ENCODE data around the gene LSR.

Gene LSR, protein sequence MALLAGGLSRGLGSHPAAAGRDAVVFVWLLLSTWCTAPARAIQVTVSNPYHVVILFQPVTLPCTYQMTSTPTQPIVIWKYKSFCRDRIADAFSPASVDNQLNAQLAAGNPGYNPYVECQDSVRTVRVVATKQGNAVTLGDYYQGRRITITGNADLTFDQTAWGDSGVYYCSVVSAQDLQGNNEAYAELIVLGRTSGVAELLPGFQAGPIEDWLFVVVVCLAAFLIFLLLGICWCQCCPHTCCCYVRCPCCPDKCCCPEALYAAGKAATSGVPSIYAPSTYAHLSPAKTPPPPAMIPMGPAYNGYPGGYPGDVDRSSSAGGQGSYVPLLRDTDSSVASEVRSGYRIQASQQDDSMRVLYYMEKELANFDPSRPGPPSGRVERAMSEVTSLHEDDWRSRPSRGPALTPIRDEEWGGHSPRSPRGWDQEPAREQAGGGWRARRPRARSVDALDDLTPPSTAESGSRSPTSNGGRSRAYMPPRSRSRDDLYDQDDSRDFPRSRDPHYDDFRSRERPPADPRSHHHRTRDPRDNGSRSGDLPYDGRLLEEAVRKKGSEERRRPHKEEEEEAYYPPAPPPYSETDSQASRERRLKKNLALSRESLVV

DNA sequence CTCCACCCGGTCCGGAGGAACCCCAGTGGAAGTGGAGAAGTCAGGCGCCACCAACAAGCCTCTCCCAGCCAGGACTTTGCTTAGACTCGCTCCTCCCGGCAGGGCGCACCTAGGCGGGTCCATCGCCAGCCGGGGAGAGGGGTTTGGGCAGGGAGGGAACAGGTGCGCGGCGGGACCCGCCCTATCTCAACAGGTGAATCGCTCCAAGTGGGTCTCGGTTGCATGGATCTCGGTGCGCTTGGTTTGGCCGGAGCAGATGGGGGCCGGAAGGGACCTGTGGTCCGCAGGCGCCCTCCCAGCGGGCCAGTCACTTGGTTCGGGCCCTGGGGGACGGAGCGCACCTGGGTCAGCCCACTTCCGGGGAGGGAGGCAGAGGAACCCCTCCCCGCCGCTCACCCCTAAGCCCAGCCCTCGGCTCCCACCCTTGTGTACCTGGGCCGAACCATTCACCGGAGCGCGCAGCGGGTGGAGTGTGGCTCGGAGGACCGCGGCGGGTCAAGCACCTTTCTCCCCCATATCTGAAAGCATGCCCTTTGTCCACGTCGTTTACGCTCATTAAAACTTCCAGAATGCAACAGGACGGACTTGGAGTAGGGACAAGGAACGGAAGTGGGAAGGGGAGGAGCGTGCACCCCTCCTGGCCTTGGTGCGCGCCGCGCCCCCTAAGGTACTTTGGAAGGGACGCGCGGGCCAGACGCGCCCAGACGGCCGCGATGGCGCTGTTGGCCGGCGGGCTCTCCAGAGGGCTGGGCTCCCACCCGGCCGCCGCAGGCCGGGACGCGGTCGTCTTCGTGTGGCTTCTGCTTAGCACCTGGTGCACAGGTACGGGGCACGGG lies at the start of gene LSR:
LSR (plus strand) TSS at position 693 of the 836 bp plus-strand sequence; CDS start at position 714, 21 bp downstream.
- DNase-seq: peak; percentile 88

DNA sequence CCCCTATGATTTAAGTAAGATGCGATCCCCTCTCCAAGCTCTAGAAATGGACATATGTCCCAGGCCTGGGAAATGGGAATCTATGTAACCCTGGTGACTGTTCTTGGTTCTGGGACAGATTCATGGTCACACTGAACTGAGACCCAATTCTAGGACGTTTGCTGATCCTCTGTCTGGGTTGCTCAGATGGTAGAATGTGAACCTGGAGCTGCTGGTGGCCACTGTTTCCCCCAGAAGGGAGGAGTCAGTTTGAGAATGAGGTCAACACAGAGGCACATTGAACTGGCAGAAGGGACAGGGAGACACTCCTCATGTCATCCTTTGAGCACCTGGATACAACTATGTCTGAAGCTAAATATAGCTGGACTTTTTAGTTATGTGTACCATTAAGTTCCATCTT lies 49.3 kb upstream of the LSR start:
- DNase-seq: no peak

DNA sequence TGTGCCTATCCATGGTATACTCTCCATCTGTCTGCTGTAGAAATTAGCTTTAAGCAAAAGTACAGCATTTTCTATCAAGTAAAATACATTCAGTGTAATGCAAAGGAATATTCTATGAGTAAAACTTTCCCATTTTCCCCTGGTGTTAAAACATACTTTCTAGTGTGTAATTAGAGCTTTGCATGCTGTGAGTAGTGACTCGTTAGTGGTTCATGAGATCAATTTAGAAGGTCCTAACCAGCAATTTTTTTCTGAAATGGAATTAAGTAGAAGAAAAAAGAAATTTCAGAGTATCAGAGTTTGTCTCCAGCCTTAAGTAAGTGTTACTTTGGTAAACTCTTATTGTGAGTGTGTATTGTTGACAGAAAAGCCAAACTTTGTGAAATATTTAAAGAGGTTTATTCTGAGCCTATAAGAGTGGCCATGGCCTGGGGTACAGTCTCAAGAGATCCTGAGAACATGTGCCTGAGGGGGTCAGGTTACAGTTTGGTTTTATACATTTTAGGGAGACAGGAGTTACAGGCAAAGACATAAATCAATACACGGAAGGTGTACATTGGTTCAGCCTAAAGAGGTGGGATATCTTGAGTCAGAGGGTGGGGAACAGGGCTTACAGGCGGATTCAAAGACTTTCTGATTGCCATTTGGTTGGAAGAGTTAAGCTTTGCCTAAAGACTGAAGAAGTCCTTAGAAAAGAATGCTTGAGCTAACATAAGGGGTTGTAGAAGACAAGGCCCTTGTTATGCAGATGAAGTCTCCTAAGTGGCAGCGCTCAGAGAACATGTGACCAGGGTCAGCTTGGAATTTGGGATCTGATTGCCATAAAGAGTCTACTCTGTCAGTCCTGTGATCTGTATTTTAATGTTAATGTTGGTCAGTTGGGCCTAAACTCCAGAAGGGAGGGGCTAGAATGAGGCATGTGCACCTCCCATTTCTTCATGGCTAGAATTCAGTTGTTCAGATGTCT lies 45.8 kb upstream of the LSR start:
- DNase-seq: no peak

DNA sequence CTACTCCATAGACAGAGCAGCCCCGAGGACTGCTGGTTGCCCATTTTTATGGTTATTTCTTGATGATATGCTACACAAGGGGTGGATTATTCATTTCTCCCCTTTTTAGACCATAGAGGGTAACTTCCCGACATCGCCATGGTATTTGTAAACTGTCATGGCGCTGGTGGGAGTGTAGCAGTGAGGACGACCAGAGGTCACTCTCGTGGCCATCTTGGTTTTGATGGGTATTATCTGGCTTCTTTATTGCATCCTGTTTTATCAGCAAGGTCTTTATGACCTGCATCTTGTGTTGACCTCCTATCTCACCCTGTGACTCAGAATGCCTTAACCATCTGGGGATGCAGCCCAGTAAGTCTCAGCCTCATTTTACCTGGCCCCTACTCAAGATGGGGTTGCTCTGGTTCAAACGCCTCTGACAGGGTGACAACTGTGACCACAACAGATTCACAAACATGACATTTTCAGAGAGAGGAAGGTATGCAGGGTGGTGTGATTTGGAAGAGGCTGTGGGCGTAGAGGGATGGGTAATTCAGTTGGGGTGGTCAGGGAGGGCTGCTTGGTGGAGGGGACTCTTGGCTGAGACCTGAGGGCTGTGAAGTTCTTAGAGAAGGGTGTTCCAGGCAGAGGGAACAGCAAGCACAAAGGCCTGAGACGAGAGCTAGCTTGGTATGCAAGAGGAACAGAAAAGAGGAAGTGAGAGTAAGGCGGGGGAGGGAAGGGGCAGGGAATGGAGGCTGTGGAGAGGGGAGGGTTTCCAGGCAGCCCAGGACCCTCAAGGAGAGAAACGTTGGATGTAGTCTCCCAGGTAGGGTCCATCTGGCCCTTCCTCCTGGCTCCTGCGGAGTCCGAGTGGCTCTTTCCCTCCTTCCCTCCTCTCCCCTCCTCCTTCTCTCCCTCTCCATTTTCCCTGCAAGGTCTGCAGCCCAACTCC lies 43.7 kb upstream of the LSR start:
- no peak for DNase-seq

DNA sequence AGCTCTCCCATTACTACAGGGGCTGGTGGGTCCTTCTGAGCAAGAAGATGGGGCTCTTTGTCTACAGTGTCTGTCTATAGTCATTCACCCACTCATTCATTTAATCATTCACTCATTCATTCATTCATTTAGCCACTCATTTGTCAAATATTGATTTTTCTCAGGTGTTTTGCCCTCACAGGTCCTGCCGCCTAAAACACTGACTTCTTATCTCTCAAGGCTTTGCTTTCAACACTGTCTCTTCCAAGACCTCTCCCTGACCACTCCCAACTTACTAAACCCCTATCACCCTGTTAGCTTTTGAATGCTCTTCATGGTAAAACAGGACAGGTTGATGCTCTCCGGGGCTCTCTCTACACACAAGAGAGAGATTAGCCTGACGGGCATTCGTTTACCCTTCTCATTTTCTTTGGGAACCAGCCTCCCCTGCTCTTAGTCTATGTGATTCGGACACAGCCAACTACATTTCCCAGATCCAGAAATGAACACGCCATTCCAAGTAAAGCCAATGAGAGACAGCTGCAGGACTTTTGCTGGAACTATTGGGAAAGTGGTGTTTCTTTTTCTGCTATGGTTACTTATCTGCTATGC lies 43.0 kb upstream of the LSR start:
- DNase-seq: no peak

DNA sequence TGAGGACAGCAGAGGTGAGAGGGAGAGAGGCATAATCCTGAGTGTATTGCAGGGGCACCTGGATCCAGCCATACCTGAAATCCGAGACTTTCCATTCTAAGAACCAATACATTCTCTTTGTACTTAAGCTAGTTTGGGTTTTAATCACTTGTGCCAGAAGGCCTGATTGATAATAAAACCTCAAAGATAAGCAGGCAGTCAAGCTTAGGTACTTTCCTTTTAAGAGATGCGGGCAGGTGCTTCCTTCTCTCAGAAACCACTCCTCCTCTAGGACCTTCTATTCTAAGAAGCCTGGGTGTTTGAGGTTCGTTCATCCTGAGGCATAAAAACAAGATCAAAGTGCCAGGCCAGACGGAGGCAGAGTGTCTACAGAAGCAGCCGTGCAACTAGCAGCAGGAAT lies 42.4 kb upstream of the LSR start:
- DNase-seq: no peak

DNA sequence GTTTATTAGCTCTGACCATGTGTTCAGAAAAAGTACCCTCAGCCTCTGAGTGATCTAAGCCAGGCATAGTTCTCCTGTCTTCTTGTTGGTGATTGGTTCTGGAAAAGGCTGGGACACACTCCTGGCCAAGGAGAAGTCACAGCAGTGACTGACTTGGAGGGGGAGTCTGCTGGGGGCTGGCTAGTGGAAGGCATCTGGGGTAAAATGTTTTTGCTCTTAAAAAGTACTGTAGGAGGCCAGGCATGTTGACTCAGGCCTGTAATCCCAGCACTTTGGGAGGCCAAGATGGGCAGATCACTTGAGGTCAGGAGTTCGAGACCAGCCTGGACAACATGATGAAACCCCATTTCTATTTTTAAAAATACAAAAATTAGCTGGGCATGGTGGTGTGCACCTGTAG lies 41.9 kb upstream of the LSR start:
- no peak for DNase-seq

DNA sequence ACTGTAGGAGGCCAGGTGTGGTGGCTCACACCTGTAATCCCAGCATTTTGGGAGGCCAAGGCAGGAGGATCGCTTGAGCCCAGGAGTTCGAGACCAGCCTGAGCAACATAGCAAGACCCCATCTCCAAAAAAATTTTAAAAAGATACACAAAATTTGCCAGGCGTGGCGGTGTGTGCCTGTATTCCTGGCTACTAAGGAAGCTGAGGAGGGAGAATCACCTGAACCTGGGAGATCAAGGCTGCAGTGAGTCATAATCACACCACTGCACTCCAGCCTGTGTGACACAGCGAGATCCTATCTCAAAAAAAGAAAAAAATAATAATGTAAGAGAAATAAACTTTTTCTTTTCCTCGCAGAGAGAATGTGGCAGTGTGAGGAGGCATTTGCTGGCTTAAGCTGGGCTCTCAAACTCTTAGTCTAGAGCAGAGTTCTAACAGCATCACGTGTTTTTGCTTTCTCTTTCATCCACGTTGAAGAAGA lies 41.4 kb upstream of the LSR start:
- peak; percentile 59 for DNase-seq

DNA sequence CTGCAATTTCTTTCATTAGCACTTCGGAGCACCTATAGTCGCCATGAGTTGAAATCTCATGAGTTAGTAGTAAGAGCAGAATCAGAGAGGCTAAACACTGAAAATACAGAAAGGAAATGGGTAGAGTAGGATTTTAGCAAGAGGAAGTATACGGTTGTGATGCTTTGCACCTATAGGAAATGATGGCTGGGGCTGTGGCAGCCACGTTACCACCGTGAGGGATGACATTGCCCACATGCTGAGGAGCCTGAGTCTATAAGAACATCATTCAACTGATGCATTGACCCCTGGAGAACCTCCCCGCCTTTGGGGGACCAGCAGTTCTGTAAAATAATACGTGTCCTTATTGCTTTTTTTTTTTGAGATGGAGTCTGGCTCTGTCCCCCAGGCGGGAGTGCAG lies 40.7 kb upstream of the LSR start:
- DNase-seq: peak; percentile 57

DNA sequence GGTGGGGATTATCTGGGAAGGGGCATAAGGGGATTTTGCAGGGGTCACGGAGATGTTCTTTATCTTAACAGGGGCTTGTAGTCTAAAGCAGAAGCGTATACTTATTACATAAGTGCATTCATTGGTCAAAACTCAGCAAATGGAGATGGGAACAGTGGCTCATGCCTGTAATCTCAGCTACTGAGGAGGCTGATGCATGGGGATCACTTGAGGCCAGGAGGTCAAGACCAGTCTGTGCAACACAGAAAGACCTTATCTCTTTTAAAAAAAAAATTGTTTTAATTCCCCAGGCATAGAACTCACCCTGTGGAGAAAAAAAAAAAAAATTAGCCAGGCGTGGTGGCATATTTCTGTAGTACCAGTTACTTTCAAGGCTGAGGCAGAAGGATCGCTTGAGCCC lies 39.2 kb upstream of the LSR start:
- no peak for DNase-seq

DNA sequence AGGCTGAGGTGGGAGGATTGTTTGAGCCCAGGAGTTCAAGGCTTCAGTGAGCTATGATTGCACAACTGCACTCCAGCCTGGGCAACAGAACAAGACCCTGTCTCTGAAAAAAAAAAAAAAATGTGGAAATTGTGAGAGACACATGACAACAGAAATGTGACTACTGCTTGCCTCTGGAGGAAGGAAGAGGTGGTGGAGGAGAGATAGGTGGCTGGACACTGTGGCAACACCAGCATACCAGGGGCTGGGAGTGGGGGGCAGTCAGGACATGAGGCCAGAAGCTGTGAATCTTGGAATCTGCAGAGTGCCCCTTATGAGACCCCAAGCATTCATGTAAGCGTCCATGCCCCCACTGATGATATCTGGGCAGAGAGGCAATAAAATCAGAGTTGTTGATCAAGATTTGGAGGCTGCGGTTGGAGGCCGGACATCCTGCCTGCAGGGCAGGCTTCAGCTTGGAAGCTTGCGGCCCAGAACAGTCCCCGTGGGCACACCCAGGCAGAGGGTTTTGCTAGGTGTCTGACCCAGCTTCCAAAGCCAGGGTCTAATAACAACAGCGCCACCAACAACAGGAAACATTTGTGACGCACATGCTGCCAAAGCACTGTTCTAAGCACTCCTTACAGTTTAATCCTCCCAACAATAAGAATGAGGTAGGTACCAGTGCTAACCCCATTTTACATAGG lies 37.1 kb upstream of the LSR start:
- DNase-seq: peak; percentile 78

DNA sequence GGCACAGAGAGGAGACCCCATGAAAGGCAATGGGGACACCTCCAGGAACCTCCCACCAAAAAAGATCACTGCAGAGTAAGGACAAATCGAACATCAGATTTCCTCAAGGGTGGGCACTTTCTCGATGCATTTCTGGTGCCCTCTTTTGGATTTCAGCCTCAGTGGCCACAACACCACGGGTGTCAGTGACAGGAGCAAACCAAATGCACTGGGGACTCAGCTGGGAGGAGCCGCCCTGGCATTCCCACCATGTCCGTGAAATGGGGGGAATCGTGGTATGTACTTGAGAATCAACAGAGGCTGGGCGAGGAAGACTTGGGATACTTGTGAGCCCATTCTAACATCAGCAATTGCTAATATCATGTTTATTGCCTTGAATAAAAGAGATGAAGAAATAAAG lies 36.6 kb upstream of the LSR start:
- DNase-seq: peak; percentile 60

DNA sequence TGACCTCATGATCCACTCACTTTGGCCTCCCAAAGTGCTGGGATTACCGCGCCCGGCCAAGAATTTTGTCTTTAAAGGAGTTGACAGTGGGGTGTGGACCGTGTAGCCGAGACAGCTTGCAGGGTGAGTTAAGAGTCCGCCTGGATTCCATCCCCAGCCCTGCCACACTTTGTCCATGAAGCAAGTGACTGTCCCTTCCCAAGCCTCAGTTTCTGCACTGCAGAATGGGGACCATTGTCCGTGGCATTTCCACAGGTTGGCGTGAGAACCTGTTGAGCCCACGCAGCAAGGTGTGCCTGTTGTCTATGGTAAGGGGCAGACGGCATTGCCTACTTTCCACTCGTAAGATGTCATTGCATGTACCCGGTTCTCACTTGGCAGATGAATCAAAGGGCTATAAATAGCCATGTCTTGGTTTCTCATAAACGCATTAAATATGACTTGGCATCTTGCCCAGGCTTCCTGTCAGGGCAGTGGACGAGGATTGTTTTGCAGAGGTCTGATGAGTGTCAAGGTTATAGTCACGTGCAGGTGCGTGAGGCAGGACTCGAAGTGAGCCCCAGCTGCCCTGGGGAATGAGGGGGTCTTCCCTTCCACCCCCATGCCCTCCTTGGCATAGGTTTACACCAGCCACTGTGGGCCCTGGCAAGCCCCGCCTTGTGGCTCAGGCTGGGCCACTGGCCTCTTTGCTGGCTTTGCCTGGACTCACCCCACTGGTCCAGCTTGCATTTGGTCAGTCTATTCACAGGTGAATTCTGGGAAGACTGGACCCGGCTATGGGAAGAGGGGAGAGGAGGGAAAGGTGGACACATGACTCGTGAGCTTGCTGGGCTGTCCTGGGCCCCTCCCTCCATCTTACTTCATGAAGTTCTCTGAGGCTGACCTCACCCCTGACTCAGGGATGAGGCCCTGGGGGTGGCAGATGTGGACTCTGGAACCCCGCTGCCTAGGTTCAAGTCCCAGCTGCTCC lies 34.9 kb upstream of the LSR start:
- peak; percentile 85 for DNase-seq

DNA sequence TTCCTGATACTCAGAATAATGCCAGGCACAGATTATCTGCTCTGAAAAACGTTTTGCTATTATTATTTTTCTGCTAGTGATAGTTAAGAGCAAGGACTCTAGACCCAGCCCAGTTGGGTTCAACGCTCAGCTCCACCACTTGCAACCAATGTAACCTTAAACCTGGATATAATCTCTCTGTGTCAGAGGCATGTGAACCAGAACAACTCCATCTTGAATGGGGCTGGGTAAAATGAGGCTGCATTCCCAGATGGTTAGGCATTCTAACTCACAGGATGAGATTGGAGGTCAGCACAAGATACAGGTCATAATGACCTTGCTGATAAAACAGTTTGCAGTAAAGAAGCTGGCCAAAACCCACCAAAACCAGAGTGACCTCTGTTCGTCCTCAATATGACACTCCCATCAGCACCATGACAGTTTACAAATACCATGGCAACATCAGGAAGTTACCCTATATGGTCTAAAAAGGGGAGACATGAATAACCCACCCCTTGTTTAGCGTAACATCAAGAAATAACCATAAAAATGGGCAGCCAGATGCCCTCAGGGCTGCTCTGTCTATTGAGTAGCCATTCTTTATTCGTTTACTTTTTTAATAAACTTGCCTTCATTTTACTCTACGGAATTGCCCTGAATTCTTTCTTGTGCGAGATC lies 33.9 kb upstream of the LSR start:
- DNase-seq: peak; percentile 53

DNA sequence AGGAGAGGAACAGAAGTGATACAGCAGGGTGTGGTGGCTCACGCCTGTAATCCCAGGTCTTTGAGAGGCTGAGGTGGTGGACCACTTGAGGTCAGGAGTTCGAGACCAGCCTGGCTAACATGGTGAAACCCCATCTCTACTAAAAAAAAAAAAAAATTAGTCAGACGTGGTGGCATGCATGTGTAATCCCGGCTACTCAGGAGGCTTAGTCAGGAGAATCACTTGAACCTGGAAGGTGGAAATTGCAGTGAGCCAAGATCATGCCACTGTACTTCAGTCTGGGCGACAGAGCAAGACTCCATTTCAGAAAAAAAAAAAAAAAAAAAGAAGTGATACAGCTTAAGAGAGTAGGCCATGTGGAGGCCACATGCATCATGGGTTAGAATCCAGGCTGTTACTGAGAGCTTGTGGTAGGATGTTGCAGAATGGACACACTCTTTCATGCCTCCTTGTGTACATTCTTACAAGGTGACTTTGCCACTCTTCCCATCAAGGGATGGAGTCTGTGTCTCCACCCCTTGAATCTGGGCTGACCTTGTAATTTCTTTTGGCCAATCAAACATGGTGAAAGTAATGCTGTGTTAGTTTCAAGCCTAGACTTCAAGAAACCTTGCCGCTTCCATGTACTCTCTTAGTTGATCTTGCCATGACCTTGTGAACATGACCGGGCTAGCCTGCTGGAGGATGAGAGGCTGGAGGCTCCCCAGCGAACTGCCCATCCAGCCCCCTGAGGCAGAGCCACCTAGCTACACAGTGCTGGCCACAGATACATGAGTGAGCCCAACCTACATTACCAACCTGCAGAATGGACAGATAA lies 32.6 kb upstream of the LSR start:
- no peak for DNase-seq

DNA sequence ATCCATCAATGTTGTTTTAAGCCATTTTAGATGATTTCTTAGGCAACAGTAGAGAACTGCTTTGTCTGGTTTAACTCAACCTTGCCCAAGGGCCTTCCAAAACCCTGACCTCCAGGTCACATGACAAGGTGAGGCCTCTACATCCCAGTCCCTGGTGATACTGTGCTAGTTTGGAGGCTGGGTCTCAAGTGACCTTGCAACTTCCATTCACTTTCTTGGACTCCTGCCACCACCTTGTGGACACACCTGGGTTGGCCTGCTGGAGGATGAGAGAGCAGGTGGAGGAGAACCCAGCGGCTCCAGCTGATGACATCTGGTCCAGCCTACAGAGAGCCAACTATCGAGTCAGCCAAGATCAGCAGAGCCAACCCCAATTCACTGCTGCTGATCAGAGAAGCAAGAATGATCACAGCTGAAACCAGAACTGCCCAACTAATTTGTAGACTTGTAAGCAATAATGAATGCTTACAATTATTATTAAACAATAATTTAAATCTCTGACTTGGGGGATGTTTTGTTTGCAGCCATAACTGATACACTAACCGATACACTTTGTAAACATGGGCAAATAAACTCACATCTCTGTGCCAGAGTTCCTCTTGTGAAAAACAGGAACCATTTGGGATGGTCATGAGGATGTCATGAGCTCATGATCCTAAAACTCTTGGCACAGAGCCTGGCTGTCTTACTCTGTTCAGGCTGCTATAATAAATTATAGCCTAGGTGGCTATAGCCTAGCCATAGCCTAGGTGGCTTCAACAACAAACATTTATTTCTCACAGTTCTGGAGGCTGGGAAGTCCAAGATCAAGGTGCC lies 31.8 kb upstream of the LSR start:
- DNase-seq: peak; percentile 63

DNA sequence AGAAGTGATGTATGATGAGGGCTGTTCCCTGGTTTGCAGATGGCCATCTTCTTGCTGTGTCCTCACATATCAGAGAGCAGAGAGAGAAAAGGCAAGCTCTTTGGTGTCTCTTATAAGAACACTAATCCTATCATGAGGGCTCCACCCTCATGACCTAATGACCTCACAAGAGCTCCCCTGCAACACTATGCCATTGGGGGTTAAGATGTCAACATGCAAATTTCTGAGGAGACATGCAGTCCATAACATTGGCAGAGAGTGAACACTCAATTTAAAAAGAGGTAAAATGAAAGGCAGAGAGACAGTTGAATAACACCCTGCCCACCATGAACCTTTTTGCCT lies 31.2 kb upstream of the LSR start:
- DNase-seq: peak; percentile 19
